CD4-positive, alpha-beta memory T cell (primary cell): ENCODE data around the gene TCF21. TPM values are rescaled to one million over a fixed set of nuclear protein-coding genes. Genes with fewer than 3 reads are reported as not detected.
A peak's percentile ranks its signal among the peaks of the same experiment; 100 is the strongest.

Experiments used
- CTCF ChIA-PET: fragments of 350-600 bp; sonication (Branson Sonifier 250); formaldehyde crosslinking; loops from one replicate; lab custom pipeline; 2021; ENCODE audit warnings: inconsistent platforms; ENCODE audit not compliant: partially characterized antibody; lab: Charles Lee
- POLR2A ChIA-PET: fragments of 350-600 bp; sonication (Branson Sonifier 250); formaldehyde crosslinking; loops from one replicate; lab custom pipeline; 2021; ENCODE audit not compliant: partially characterized antibody; lab: Charles Lee
- DNase-seq, 5 donors: peaks; one replicate each; pipeline versions ENCODE4 v3.0.0 to v3.0.0-alpha.2; 2020 to 2022; ENCODE audit warnings: mixed read lengths in 1 of 5
- H3K27ac ChIP-seq: one replicate; pipeline ENCODE4 v1.7.0; 2013; ENCODE audit warnings: low read depth, low read length
- H3K27me3 ChIP-seq: 2 replicates; pipeline ENCODE4 v1.7.0; 2013; ENCODE audit warnings: mild to moderate bottlenecking, low read length, moderate library complexity; ENCODE audit not compliant: insufficient read depth
- H3K36me3 ChIP-seq: 2 replicates; pipeline ENCODE4 v1.7.0; 2013; ENCODE audit warnings: mild to moderate bottlenecking, low read length, moderate library complexity; ENCODE audit not compliant: insufficient read depth
- H3K4me1 ChIP-seq: 2 replicates; pipeline ENCODE4 v1.7.0; 2013; ENCODE audit warnings: mild to moderate bottlenecking, low read length, moderate library complexity; ENCODE audit not compliant: insufficient read depth
- H3K4me3 ChIP-seq, 2 donors: one replicate each; pipeline ENCODE4 v1.7.0; 2013; ENCODE audit warnings: low read length in 2 of 2, mild to moderate bottlenecking in 1 of 2
- H3K9me3 ChIP-seq, 2 donors: one replicate each; pipeline ENCODE4 v1.7.0; 2013; ENCODE audit warnings: low read length in 2 of 2, control low read depth in 1 of 2; ENCODE audit not compliant: control insufficient read depth in 1 of 2
- H3K27ac Mint-ChIP-seq, 7 donors: one replicate each; pipeline ENCODE4 v1.8.0; 2020 to 2021; ENCODE audit warnings: mixed read lengths in 7 of 7, mild to moderate bottlenecking in 6 of 7, inconsistent platforms in 3 of 7, moderate library complexity in 3 of 7
- H3K27me3 Mint-ChIP-seq, 2 donors: one replicate each; pipeline ENCODE4 v1.8.0; 2020 to 2021; ENCODE audit warnings: mixed read lengths in 2 of 2
- H3K36me3 Mint-ChIP-seq, 2 donors: one replicate each; pipeline ENCODE4 v1.8.0; 2020 to 2021; ENCODE audit warnings: mixed read lengths in 2 of 2, inconsistent platforms in 1 of 2, mild to moderate bottlenecking in 1 of 2
- H3K4me1 Mint-ChIP-seq, 4 donors: one replicate each; pipeline ENCODE4 v1.8.0; 2020 to 2021; ENCODE audit warnings: mixed read lengths in 4 of 4, mild to moderate bottlenecking in 1 of 4
- H3K4me3 Mint-ChIP-seq, 8 donors: one replicate each; pipeline ENCODE4 v1.8.0; 2020 to 2021; ENCODE audit warnings: mixed read lengths in 8 of 8, mild to moderate bottlenecking in 7 of 8, moderate library complexity in 6 of 8, inconsistent platforms in 3 of 8
- H3K9me3 Mint-ChIP-seq, 8 donors: one replicate each; pipeline ENCODE4 v1.8.0; 2020 to 2021; ENCODE audit warnings: mixed read lengths in 8 of 8, mild to moderate bottlenecking in 5 of 8, inconsistent platforms in 3 of 8, moderate library complexity in 1 of 8
- intact Hi-C: fragments of 100-400 bp; cut with micrococcal nuclease; formaldehyde crosslinking; loops from one replicate; pipeline ENCODE4 v1.15.1; 2023
- polyA plus RNA-seq, 2 donors: library from polyadenylated mRNA; unstranded; fragments of 300-500 nt; fragmentation: Illumina TruSeq; gene quantifications; one replicate each; pipeline ENCODE4 v1.2.3, GENCODE V29; 2021
- total RNA-seq, 2 experiments: library from RNA; stranded (reverse); gene quantifications; one replicate each; pipeline ENCODE4 v1.2.3, GENCODE V29; 2021

TCF21 gene
- total and polyA plus RNA-seq, 4 experiments from 2014 or later: not detected

DNA sequence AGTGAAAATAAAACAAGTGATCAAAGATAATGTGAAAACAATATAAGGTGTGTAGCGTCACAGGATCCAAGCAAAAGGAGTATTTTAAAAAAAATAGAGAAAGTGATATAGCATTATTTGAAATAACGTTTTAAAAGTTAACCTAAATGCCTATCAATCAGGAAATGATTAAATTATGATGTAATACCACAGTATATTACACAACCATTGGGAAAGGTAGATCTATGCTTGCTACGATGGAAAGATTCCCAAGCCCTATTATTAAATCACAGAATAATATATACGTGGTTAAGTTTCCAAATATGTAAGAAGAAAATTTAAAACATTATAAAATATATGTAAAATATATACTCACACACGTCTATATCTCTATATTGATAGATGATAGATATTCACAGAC lies 15.4 kb upstream of the TCF21 start:
- intact Hi-C loops: no loop called here
- no peaks in the 10 kb centered on the region for H3K9me3 ChIP-seq
- no peaks in the 10 kb centered on the region for H3K4me1 ChIP-seq
- ChIA-PET POLR2A (no interaction called here), CTCF (no interaction called here)
- H3K27ac ChIP-seq: no peak overlapping the region
- H3K27me3 Mint-ChIP-seq: peaks cover 7 to 19% of the 10 kb centered on the region in 2 donors
- no peaks in the 10 kb centered on the region for H3K36me3 Mint-ChIP-seq
- no peak overlapping the region for H3K27ac Mint-ChIP-seq
- no peak for DNase-seq
- H3K9me3 Mint-ChIP-seq: peaks cover 0 to 6% (median 0%) of the 10 kb centered on the region in 8 donors
- H3K4me3 Mint-ChIP-seq: no peak overlapping the region
- no peaks in the 10 kb centered on the region for H3K27me3 ChIP-seq
- H3K4me3 ChIP-seq: no peak overlapping the region
- H3K36me3 ChIP-seq: no peaks in the 10 kb centered on the region
- H3K4me1 Mint-ChIP-seq: no peaks in the 10 kb centered on the region

DNA sequence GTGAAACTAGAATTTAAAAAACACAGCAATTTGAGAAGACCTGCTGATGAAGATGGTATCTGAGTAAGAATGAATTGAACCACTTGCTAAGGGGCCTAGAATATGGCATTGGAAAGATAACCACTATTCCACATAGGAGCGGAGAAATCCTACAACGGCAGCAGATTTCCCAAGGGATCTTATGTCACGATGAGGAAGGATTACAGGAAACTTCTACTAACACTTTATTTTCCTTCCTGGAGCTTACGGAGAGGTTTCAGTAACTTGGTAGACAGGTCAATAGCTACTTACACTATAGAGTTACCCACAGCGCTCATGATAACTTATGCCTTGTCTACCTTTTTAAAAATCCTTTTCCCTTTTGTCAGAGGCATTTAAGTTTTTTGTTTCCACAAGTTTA lies 11.8 kb upstream of the TCF21 start:
- H3K27me3 Mint-ChIP-seq: peaks cover 8 to 25% of the 10 kb centered on the region in 2 donors
- H3K9me3 Mint-ChIP-seq: peaks cover 0 to 2% (median 0%) of the 10 kb centered on the region in 8 donors
- no peak for DNase-seq
- POLR2A ChIA-PET: no interaction called here
- no peak overlapping the region for H3K27ac Mint-ChIP-seq
- Histone ChIP-seq H3K4me3 (no peak overlapping the region), H3K27me3 (no peaks in the 10 kb centered on the region), H3K9me3 (no peaks in the 10 kb centered on the region), H3K4me1 (no peaks in the 10 kb centered on the region), H3K36me3 (no peaks in the 10 kb centered on the region), H3K27ac (no peak overlapping the region)
- no peaks in the 10 kb centered on the region for H3K4me1 Mint-ChIP-seq
- CTCF ChIA-PET: no interaction called here
- H3K36me3 Mint-ChIP-seq: no peaks in the 10 kb centered on the region
- intact Hi-C loops: no loop called here
- no peak overlapping the region for H3K4me3 Mint-ChIP-seq

DNA sequence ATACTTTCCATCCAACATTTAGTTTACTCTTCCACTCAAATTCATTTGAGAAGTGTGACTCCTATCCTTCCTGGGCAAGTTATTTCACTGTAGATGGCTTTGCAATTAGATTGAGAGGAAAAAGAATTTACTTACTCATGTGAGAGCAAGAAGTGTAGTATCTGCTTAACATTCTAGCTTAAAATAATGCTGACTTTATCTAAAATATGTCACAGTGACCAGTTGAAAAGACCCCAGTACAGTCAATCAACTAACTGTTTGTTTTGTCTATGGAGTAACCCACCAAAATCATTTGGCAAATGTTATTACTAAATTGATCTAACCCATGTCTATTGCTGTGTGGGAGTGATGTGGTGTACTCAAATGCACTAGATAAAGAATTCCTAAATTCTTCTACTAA lies 8.9 kb upstream of the TCF21 start:
- intact Hi-C loops: no loop called here
- H3K27me3 ChIP-seq: peaks cover 6% of the 10 kb centered on the region
- no peaks in the 10 kb centered on the region for H3K9me3 ChIP-seq
- no peak overlapping the region for H3K27ac ChIP-seq
- no peaks in the 10 kb centered on the region for H3K4me1 ChIP-seq
- ChIA-PET CTCF (no interaction called here), POLR2A (no interaction called here)
- H3K36me3 ChIP-seq: no peaks in the 10 kb centered on the region
- H3K27ac Mint-ChIP-seq: no peak overlapping the region
- H3K36me3 Mint-ChIP-seq: no peaks in the 10 kb centered on the region
- peaks cover 24 to 29% of the 10 kb centered on the region in 2 donors for H3K27me3 Mint-ChIP-seq
- no peaks in the 10 kb centered on the region for H3K4me1 Mint-ChIP-seq
- DNase-seq: no peak
- no peak overlapping the region for H3K4me3 ChIP-seq
- H3K4me3 Mint-ChIP-seq: no peak overlapping the region
- H3K9me3 Mint-ChIP-seq: no peaks in the 10 kb centered on the region

DNA sequence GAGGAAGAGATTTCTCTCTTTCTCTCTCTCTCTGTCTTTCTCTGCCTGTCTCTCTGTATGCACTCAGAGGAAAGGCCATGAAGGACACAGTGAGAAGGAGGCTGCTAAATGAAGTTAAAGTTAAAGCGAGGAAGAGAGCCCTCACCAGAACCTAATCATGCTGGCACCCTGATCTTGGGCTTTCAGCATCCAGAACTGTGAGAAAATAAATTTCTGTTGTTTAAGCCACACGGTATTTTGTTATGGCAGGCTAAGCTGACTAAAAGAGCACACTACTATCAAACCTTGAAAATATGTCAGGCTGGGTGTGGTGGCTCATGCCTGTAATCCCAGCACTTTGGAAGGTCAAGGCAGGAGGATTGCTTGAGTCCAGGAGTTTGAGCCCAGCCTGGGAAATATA lies 8.0 kb upstream of the TCF21 start:
- Mint-ChIP-seq H3K36me3 (no peaks in the 10 kb centered on the region), H3K9me3 (no peaks in the 10 kb centered on the region), H3K27me3 (peaks cover 28% of the 10 kb centered on the region in 2 donors), H3K4me1 (no peaks in the 10 kb centered on the region), H3K27ac (peak overlapping the region in 1 of 7 donors; percentile 0), H3K4me3 (no peak overlapping the region)
- H3K4me3 ChIP-seq: no peak overlapping the region
- no peak for DNase-seq
- H3K27me3 ChIP-seq: peaks cover 6% of the 10 kb centered on the region
- no peaks in the 10 kb centered on the region for H3K36me3 ChIP-seq
- ChIA-PET POLR2A (no interaction called here), CTCF (interaction anchor here (1.4 kb wide), 1 partner anchor 12 kb away, joined by 3 read pairs; no protein-coding TSS in a partner anchor)
- no peak overlapping the region for H3K27ac ChIP-seq
- H3K9me3 ChIP-seq: no peaks in the 10 kb centered on the region
- intact Hi-C loops: no loop called here
- H3K4me1 ChIP-seq: no peaks in the 10 kb centered on the region

DNA sequence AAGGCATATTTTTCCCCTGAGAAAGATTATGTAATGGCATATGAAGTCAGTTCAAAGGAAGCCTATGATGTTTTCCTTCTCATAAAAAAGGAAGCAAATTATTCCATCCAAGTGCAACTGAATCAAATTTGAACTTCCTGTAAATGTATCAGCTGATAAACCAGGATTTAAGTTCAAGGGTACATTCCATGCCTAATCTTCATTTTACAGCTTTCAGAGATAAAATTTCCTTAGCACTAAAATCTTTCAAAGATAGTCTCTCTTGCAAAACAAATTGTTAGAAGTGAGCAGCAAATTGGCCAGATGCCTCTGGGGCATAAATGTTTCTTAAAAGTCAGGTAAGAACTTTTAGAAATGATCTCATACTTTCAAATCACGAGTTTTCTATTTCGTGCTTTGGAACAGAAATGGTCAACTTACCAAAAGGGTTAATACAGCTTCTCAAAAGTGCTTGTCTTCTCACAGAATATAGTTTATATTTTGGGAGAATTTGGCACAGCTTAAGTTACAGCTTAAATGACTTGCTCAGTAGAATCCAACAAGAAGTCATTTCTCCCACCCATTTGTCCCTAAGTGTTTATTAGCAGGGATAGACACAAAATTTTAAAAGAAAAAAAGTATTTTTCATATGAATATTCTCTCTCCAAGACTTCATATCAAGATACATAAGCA lies 2.7 kb upstream of the TCF21 start:
- POLR2A ChIA-PET: no interaction called here
- DNase-seq: no peak

DNA sequence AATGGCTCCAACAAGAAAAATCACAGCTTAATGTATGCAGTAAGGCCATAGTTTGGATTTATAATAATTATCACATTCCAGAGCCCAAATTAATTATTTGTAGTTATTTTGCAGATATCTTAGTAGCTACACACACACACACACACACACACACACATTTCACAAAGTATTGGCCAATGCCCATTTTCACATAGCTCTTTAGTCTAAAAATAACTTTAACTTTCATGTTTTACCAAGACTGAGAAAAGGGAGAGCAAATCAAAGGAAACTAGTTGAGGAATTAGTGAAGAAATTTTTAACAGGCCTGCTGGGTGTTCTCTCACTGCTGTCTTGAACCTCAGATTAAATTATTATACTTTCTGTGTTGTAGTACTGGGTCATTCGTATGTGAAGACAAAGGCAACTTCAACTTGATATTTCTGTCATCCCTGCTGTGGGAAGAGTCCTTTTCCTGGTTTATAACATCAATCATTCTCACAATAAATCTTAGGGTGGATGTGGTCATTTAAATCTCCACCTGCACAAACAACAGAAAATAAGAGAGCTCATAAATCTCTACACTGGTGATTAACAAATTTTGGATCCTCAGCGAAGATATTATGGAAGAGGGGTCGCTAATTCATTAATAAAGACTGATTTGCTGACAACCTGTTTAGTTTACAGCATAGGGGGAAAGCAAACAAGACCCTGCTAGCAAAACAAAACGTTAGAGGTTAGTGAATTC lies 1.6 kb upstream of the TCF21 start:
- H3K4me1 ChIP-seq: peaks cover 16% of the 10 kb centered on the region
- H3K27me3 ChIP-seq: peaks cover 50% of the 10 kb centered on the region
- no peaks in the 10 kb centered on the region for H3K36me3 ChIP-seq
- H3K4me3 ChIP-seq: no peak overlapping the region
- no peak overlapping the region for H3K27ac ChIP-seq
- CTCF ChIA-PET: no interaction called here
- no peaks in the 10 kb centered on the region for H3K9me3 ChIP-seq
- POLR2A ChIA-PET: no interaction called here
- H3K27me3 Mint-ChIP-seq: peaks cover 57 to 67% of the 10 kb centered on the region in 2 donors
- intact Hi-C loops: no loop called here
- peak overlapping the region in 1 of 7 donors; percentile 16 for H3K27ac Mint-ChIP-seq
- no peak for DNase-seq
- peaks cover 0 to 7% (median 0%) of the 10 kb centered on the region in 8 donors for H3K9me3 Mint-ChIP-seq
- no peak overlapping the region for H3K4me3 Mint-ChIP-seq
- no peaks in the 10 kb centered on the region for H3K36me3 Mint-ChIP-seq
- peaks cover 16 to 34% (median 26%) of the 10 kb centered on the region in 4 donors for H3K4me1 Mint-ChIP-seq

More for the DNA sequence above, 2.7 kb upstream of the TCF21 start:
- Mint-ChIP-seq H3K9me3 (peaks cover 0 to 7% (median 0%) of the 10 kb centered on the region in 8 donors), H3K27ac (no peak overlapping the region), H3K4me1 (peaks cover 12 to 26% (median 20%) of the 10 kb centered on the region in 4 donors), H3K36me3 (no peaks in the 10 kb centered on the region), H3K27me3 (peaks cover 59 to 62% of the 10 kb centered on the region in 2 donors), H3K4me3 (no peak overlapping the region)
- peaks cover 7% of the 10 kb centered on the region for H3K4me1 ChIP-seq
- CTCF ChIA-PET: interaction anchor here (1.3 kb wide), 1 partner anchor 38 kb away, joined by 4 read pairs; no protein-coding TSS in a partner anchor
- H3K27me3 ChIP-seq: peaks cover 41% of the 10 kb centered on the region
- H3K27ac ChIP-seq: no peak overlapping the region
- H3K36me3 ChIP-seq: no peaks in the 10 kb centered on the region
- no peak overlapping the region for H3K4me3 ChIP-seq
- intact Hi-C loops: no loop called here
- H3K9me3 ChIP-seq: no peaks in the 10 kb centered on the region

DNA sequence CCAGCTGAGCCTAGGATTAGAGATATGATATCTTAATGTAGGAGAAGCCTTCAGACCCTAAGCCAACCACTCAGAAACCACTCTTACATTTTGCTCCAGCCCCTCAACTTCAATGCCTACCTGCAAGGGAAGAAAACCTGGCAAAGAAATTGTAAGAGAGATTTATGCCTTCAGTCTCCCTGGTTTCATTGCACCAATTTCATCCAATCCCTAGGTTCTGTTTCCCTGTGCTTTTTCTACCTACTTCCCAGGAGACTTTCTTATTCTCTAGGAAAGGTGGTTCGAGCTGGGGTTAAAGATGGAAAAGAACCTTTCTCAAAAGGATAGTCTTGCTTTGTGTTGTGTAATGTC lies 1.1 kb upstream of the TCF21 start:
- Mint-ChIP-seq H3K4me1 (peaks cover 17 to 39% (median 28%) of the 10 kb centered on the region in 4 donors), H3K9me3 (peaks cover 0 to 7% (median 0%) of the 10 kb centered on the region in 8 donors), H3K27me3 (peaks cover 62 to 68% of the 10 kb centered on the region in 2 donors), H3K4me3 (peak overlapping the region in 1 of 8 donors; percentile 16), H3K36me3 (no peaks in the 10 kb centered on the region), H3K27ac (no peak overlapping the region)
- H3K9me3 ChIP-seq: no peaks in the 10 kb centered on the region
- CTCF ChIA-PET: interaction anchor here (0.6 kb wide), 1 partner anchor 175 kb away, joined by 3 read pairs; no protein-coding TSS in a partner anchor
- H3K4me1 ChIP-seq: peaks cover 22% of the 10 kb centered on the region
- no peaks in the 10 kb centered on the region for H3K36me3 ChIP-seq
- peaks cover 52% of the 10 kb centered on the region for H3K27me3 ChIP-seq
- H3K4me3 ChIP-seq: no peak overlapping the region
- H3K27ac ChIP-seq: no peak overlapping the region
- no peak for DNase-seq
- POLR2A ChIA-PET: no interaction called here
- intact Hi-C loops: no loop called here
